Type B pancreatic cell (in vitro differentiated cells): Measurements from ENCODE around the gene MAPK8. TPM values are rescaled to one million over a fixed set of nuclear protein-coding genes. Genes with fewer than 3 reads are reported as not detected.

Experiments used
- DNase-seq: peaks from one replicate; pipeline ENCODE4 v3.0.0; 2021; ENCODE audit warnings: mixed read lengths; ENCODE audit not compliant: unreplicated experiment; ENCODE audit errors: extremely low spot score
- H3K27ac Mint-ChIP-seq: 2 replicates; pipeline ENCODE4 v1.8.0; 2021; ENCODE audit warnings: mild to moderate bottlenecking, mixed read lengths
- H3K27me3 Mint-ChIP-seq: 2 replicates; pipeline ENCODE4 v1.8.0; 2021; ENCODE audit warnings: mixed read lengths
- H3K36me3 Mint-ChIP-seq: 2 replicates; pipeline ENCODE4 v1.8.0; 2021; ENCODE audit warnings: mixed read lengths
- H3K4me1 Mint-ChIP-seq: one replicate; pipeline ENCODE4 v1.8.0; 2021; ENCODE audit warnings: mixed read lengths; ENCODE audit not compliant: unreplicated experiment
- H3K4me3 Mint-ChIP-seq: 2 replicates; pipeline ENCODE4 v1.8.0; 2021; ENCODE audit warnings: mild to moderate bottlenecking, mixed read lengths
- H3K9me3 Mint-ChIP-seq: 2 replicates; pipeline ENCODE4 v1.8.0; 2021; ENCODE audit warnings: mixed read lengths
- total RNA-seq: library from RNA; stranded (reverse); gene quantifications from 2 replicates; pipeline ENCODE4 v1.2.1, GENCODE V29; 2021; ENCODE audit warnings: low replicate concordance
- TF ChIP-seq, protein P1 (sequence below): fragments of 200-600 bp; sonication (generic); conservative IDR thresholded peaks from 2 replicates; pipeline ENCODE4 v1.5.0; 2021; ENCODE audit warnings: antibody characterized with exemption, mild to moderate bottlenecking

MAPK8 gene
- total RNA-seq, 1 donor from 2014 or later = 48.4 TPM

DNA sequence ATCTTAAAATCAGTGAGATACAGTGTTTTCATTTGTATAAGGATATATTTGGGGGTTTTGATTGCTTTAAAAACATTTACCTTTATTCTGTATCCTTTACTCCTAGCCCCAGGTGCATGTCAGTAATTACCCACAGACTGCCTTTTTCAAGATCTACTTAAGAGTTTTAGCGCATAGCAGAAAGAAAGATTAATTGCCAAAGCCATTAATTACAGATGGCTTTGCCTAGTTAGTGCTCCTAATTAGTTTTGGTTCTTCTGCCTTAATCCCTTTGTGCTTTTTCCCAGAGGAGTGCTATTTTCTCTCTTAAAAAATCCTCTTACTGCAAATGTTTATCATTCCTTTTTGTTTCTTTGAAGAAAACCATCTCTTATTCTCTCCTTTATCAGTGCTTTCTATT lies 122.8 kb downstream of the MAPK8 start:
- H3K36me3 Mint-ChIP-seq = peaks cover 23% of the 10 kb centered on the region

DNA sequence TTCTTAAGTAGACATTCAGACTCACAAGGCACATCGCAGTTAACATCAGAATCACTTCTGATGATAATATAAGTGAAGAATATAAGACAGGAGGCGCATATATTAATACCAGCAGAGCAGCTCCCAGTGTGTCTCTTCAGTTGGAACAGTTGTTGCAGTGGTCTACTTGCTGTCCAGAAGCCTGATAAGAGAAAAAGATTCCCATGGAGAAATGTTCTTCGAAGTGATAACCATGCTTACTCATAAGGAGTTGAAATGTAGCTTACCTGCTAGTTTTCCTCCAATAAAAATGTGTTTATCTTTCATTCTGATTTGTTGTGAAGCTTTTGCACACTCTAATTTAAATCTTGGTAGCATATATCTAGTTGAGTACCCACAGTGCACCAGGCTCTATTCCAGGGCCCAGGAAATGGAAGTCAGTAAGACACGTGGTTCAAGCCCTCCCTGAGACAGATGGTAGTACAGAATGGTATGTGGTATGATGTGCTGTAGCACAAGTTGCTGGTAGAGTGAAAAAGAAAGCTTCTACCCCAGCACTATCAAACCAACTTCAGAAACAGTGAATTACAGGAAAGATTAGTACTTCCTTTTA lies 124.0 kb downstream of the MAPK8 start:
- no peak for DNase-seq
- no peaks in the 10 kb centered on the region for H3K4me1 Mint-ChIP-seq
- peaks cover 23% of the 10 kb centered on the region for H3K36me3 Mint-ChIP-seq
- no peak overlapping the region for H3K27ac Mint-ChIP-seq
- H3K4me3 Mint-ChIP-seq = no peak overlapping the region
- TF ChIP-seq, protein P1, sequence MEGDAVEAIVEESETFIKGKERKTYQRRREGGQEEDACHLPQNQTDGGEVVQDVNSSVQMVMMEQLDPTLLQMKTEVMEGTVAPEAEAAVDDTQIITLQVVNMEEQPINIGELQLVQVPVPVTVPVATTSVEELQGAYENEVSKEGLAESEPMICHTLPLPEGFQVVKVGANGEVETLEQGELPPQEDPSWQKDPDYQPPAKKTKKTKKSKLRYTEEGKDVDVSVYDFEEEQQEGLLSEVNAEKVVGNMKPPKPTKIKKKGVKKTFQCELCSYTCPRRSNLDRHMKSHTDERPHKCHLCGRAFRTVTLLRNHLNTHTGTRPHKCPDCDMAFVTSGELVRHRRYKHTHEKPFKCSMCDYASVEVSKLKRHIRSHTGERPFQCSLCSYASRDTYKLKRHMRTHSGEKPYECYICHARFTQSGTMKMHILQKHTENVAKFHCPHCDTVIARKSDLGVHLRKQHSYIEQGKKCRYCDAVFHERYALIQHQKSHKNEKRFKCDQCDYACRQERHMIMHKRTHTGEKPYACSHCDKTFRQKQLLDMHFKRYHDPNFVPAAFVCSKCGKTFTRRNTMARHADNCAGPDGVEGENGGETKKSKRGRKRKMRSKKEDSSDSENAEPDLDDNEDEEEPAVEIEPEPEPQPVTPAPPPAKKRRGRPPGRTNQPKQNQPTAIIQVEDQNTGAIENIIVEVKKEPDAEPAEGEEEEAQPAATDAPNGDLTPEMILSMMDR = no peak
- no peaks in the 10 kb centered on the region for H3K9me3 Mint-ChIP-seq
- H3K27me3 Mint-ChIP-seq = no peaks in the 10 kb centered on the region

More for the DNA sequence above, 122.8 kb downstream of the MAPK8 start:
- DNase-seq = no peak
- Mint-ChIP-seq H3K4me1 (no peaks in the 10 kb centered on the region), H3K9me3 (no peaks in the 10 kb centered on the region), H3K27me3 (no peaks in the 10 kb centered on the region), H3K4me3 (no peak overlapping the region), H3K27ac (no peak overlapping the region)
- TF ChIP-seq, protein P1 = no peak

DNA sequence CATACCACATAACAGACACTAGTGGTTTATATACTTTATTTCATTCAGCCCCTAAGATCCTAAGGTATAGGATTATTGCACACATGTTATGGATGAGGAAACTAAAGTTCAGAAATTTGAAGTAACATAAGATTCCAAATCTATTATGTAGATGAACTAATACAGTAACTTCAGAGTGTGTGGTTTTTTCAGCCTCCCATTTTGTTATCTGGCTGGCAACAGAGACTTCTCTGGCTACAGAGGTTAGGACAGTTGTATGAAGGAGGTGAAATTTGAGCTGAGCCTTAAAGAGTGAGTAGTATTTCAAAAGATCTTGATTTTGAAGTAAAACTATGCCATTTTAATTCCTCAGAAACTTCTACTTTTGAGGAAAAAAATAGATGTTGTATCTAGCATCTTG lies 125.4 kb downstream of the MAPK8 start:
- Mint-ChIP-seq H3K4me1 (no peaks in the 10 kb centered on the region), H3K9me3 (no peaks in the 10 kb centered on the region), H3K4me3 (no peak overlapping the region), H3K27ac (no peak overlapping the region), H3K27me3 (no peaks in the 10 kb centered on the region), H3K36me3 (peaks cover 17% of the 10 kb centered on the region)
- TF ChIP-seq, protein P1 = no peak
- DNase-seq = no peak

DNA sequence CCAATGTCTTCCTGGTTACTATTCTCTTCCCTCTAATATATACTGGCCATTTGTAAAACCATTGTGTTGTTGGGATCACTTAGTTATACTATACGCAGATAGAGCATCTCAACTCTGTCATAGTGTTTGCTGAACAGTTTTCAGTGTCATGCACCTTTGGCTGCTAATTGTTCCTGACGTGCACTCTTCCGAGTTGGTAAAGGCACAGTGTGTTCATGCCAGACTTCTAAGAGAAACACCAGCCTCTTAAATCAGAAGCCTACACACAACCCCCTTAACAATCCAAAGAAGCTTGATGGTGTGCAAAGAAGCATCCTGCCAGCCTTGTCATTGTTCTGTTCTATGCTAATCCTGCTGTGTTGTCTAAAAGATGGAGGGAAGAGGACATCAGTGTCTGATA lies 131.1 kb downstream of the MAPK8 start:
- Mint-ChIP-seq H3K9me3 (no peaks in the 10 kb centered on the region), H3K27ac (no peak overlapping the region), H3K4me3 (no peak overlapping the region), H3K27me3 (no peaks in the 10 kb centered on the region), H3K4me1 (peaks cover 10% of the 10 kb centered on the region), H3K36me3 (peaks cover 10% of the 10 kb centered on the region)
- TF ChIP-seq, protein P1 = no peak
- DNase-seq = no peak

DNA sequence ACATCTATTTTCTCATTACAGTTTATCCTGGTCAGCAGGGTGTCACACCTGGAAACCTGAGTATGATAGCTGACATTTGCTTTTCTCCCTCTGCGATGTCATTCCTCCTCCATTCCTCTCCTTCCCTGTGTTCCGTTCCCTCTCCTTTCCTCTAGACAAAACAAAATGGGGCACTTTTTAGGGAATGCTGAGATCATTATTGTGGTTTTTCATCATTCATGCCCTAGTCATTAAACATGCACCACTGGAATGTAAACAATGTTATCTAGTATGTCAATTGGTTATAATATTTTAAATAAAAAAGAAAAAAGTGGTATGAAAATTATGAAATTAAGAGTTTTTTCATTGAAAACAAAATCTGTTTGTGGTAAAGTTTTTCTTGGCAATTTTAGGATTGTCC lies 132.6 kb downstream of the MAPK8 start:
- no peak for DNase-seq
- Mint-ChIP-seq H3K36me3 (peaks cover 5% of the 10 kb centered on the region), H3K27me3 (peaks cover 4% of the 10 kb centered on the region), H3K9me3 (no peaks in the 10 kb centered on the region), H3K4me3 (no peak overlapping the region), H3K4me1 (peaks cover 20% of the 10 kb centered on the region), H3K27ac (no peak overlapping the region)
- TF ChIP-seq, protein P1 = no peak
